A673 (cell line): ENCODE data around the gene NRG3. TPM values are rescaled to one million over a fixed set of nuclear protein-coding genes. Genes with fewer than 3 reads are reported as not detected.

Source experiments
- BruUV-seq: library from RNA; stranded (reverse); fragments of 400-500 nt; replicated peaks from 2 replicates; lab custom pipeline; 2021; lab: Mats Ljungman, UMichigan
- CTCF ChIA-PET: fragments of 300-600 bp; sonication (Branson Sonifier 250); formaldehyde crosslinking; loops from one replicate; lab custom pipeline; 2022; ENCODE audit warnings: antibody characterized with exemption; lab: Charles Lee
- POLR2A ChIA-PET: fragments of 300-600 bp; sonication (Branson Sonifier 250); formaldehyde crosslinking; loops from one replicate; lab custom pipeline; 2022; ENCODE audit warnings: antibody characterized with exemption; ENCODE audit not compliant: low non-redundant PET; lab: Charles Lee
- DNase-seq: peaks from one replicate; pipeline ENCODE4 v3.0.0-alpha.2; 2015; ENCODE audit warnings: low spot score
- H3K27ac ChIP-seq: fragments of 200-600 bp; sonication (generic); 2 replicates; pipeline ENCODE4 v1.5.1; 2016; ENCODE audit warnings: mixed run types, low read depth, mild to moderate bottlenecking, mixed read lengths, antibody characterized with exemption, low read length; ENCODE audit not compliant: poor library complexity, severe bottlenecking
- H3K27me3 ChIP-seq: fragments of 200-600 bp; sonication (generic); replicated peaks from 2 replicates; pipeline ENCODE4 v1.6.1; 2017; ENCODE audit warnings: mixed run types, low read depth, mild to moderate bottlenecking, mixed read lengths, antibody characterized with exemption, low read length; ENCODE audit not compliant: insufficient read depth, poor library complexity
- H3K36me3 ChIP-seq: fragments of 200-600 bp; sonication (generic); 2 replicates; pipeline ENCODE4 v1.6.1; 2016; ENCODE audit warnings: mixed run types, mild to moderate bottlenecking, mixed read lengths, antibody characterized with exemption, low read length; ENCODE audit not compliant: insufficient read depth, poor library complexity, severe bottlenecking
- H3K4me1 ChIP-seq: fragments of 200-600 bp; sonication (generic); 2 replicates; pipeline ENCODE4 v1.6.1; 2017; ENCODE audit warnings: mixed run types, mild to moderate bottlenecking, mixed read lengths, antibody characterized with exemption, low read length; ENCODE audit not compliant: insufficient read depth, poor library complexity, severe bottlenecking
- H3K4me3 ChIP-seq: fragments of 200-600 bp; sonication (generic); 2 replicates; pipeline ENCODE4 v1.5.1; 2016; ENCODE audit warnings: low read depth, mixed run types, mild to moderate bottlenecking, mixed read lengths, low read length; ENCODE audit not compliant: poor library complexity, severe bottlenecking
- H3K9me3 ChIP-seq: fragments of 200-600 bp; sonication (generic); 2 replicates; pipeline ENCODE4 v1.6.1; 2016; ENCODE audit warnings: mixed run types, low read depth, mild to moderate bottlenecking, mixed read lengths, antibody characterized with exemption, low read length; ENCODE audit not compliant: poor library complexity, severe bottlenecking
- CTCF ChIP-seq: fragments of 300-800, 200-600 bp; sonication (generic); conservative IDR thresholded peaks from 2 replicates; pipeline ENCODE4 v1.5.1; 2017; ENCODE audit warnings: low read depth, mild to moderate bottlenecking, antibody characterized with exemption, low read length, moderate library complexity, mixed read lengths
- EZH2 ChIP-seq: fragments of 200-600 bp; sonication (generic); IDR thresholded peaks from 2 replicates; pipeline ENCODE4 v1.6.1; 2017; ENCODE audit warnings: borderline replicate concordance, low read depth, mild to moderate bottlenecking, mixed read lengths, antibody characterized with exemption, low read length; ENCODE audit not compliant: poor library complexity, severe bottlenecking
- intact Hi-C: fragments of 100-400 bp; cut with micrococcal nuclease; formaldehyde crosslinking; loops from one replicate; pipeline ENCODE4 v1.10.0; 2022; ENCODE audit not compliant: unreplicated experiment
- total RNA-seq: library from RNA; stranded (reverse); gene quantifications from 2 replicates; pipeline ENCODE4 v1.2.3, GENCODE V29; 2021

The NRG3 gene
- total RNA-seq, 1 experiment from 2014 or later = not detected

DNA sequence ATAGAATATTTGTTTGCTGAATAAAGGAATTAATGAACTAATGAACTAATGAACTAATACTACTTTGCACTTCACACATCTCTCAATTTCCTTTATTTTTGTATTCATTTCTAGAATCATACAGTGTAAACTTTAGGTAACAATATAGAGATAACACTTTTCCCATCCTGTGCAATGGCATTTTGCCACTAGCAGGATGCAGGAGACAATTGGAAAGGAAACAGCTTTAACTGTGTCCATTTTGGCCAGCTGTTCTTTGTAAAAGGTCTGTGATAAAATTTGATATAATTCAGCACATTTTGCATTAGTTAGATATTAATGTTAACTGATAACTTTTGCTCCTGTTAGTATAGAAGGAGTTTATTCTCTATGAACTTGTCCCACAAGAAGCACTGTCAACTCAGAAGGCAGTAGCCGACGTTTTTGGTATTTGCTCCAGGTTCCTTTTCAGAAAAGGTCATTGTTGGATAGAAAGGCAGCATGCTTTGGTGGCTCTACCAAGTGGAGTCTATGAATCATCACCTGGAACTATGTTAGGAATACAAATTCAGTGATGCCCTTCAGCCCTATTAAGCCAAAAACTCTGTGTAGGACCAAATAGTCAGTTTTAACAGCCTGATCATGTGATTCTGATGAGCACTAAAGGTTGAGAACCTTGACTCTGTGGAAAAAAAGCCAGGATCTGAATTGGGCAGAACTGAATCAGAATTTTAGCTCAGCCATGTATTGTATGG lies 86.6 kb downstream of the NRG3 start:
- Histone ChIP-seq H3K27ac (no peak overlapping the region), H3K4me1 (no peaks in the 10 kb centered on the region), H3K9me3 (peaks cover 4% of the 10 kb centered on the region), H3K36me3 (no peaks in the 10 kb centered on the region), H3K27me3 (no peaks in the 10 kb centered on the region), H3K4me3 (no peak overlapping the region)
- CTCF ChIA-PET = no interaction called here
- TF ChIP-seq CTCF (no peak), EZH2 (no peak)
- POLR2A ChIA-PET = no interaction called here
- no TSS peak for BruUV-seq
- DNase-seq = no peak
- intact Hi-C loops = no loop called here

GRCh38 chr10:81963606-81964005 lies 88.6 kb downstream of the NRG3 start:
- BruUV-seq = no TSS peak
- ChIA-PET POLR2A (no interaction called here), CTCF (no interaction called here)
- no peak overlapping the region for H3K27ac ChIP-seq
- intact Hi-C loops = no loop called here
- TF ChIP-seq EZH2 (no peak), CTCF (no peak)
- no peaks in the 10 kb centered on the region for H3K4me1 ChIP-seq
- H3K4me3 ChIP-seq = no peak overlapping the region
- H3K27me3 ChIP-seq = no peaks in the 10 kb centered on the region
- H3K36me3 ChIP-seq = no peaks in the 10 kb centered on the region
- no peaks in the 10 kb centered on the region for H3K9me3 ChIP-seq
- DNase-seq = no peak

DNA sequence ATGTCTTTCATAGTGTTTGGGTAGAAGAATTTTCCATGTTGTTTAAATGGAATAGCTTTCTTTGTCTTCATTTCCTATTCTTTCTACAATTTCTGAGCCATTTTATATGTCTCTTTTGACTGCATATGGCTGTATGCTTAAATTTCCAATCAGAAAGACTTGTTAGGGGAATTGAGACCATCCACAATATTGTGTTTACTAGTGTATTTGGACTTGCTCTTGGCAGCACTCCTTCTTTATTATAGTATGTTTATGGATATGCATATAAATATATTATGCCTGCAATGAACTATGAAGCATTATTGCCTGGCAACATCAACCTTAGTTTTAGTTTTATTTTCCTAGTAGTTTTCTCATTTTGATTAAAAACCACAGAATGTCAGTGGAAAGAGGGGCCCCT lies 92.7 kb downstream of the NRG3 start:
- H3K27ac ChIP-seq = no peak overlapping the region
- ChIA-PET CTCF (no interaction called here), POLR2A (no interaction called here)
- BruUV-seq = no TSS peak
- H3K27me3 ChIP-seq = no peaks in the 10 kb centered on the region
- no peak overlapping the region for H3K4me3 ChIP-seq
- DNase-seq = no peak
- H3K4me1 ChIP-seq = no peaks in the 10 kb centered on the region
- no peak for TF ChIP-seq CTCF
- TF ChIP-seq EZH2 = no peak
- intact Hi-C loops = no loop called here
- H3K36me3 ChIP-seq = no peaks in the 10 kb centered on the region
- peaks cover 5% of the 10 kb centered on the region for H3K9me3 ChIP-seq
